Left forelimb (tissue), 1 donor: ENCODE results near the gene BIN2.

Experiments used
- DNase-seq: peaks from one replicate; pipeline ENCODE4 v3.0.0-alpha.2; 2018; ENCODE audit warnings: low spot score

BIN2 gene

GRCh38 chr12:51254536-51254935, 69.4 kb downstream of the BIN2 start:
- DNase-seq: no peak

GRCh38 chr12:51253276-51253675, 70.7 kb downstream of the BIN2 start:
- no peak for DNase-seq

GRCh38 chr12:51247523-51248206, 76.3 kb downstream of the BIN2 start:
- DNase-seq: no peak

GRCh38 chr12:51246254-51246853, 77.6 kb downstream of the BIN2 start:
- no peak for DNase-seq

GRCh38 chr12:51245476-51246253, 78.3 kb downstream of the BIN2 start:
- no peak for DNase-seq

- DNase-seq: no peak
These were observed 79.7 kb downstream of the BIN2 start for GRCh38 chr12:51244269-51244668.

GRCh38 chr12:51242876-51243275, 81.1 kb downstream of the BIN2 start:
- DNase-seq: no peak

- DNase-seq: no peak
These were observed 81.9 kb downstream of the BIN2 start for GRCh38 chr12:51242120-51242519.

GRCh38 chr12:51240971-51241370, 83.0 kb downstream of the BIN2 start:
- DNase-seq: no peak

- DNase-seq: peak; percentile 94
These were observed 85.3 kb downstream of the BIN2 start, which contains the start of gene DAZAP2 for GRCh38 chr12:51238510-51239334. DAZAP2 (plus strand) TSS chr12:51238826; CDS start chr12:51238908, 82 bp downstream.

- DNase-seq: no peak
These were observed 85.9 kb downstream of the BIN2 start for GRCh38 chr12:51238037-51238509.

- no peak for DNase-seq
These were observed 89.4 kb downstream of the BIN2 start for GRCh38 chr12:51234530-51234929.

- DNase-seq: no peak
These were observed 91.3 kb downstream of the BIN2 start for GRCh38 chr12:51232642-51233041.
